Adrenal gland (tissue), 12 donors: Measurements from ENCODE around the gene MYO5B. TPM values are rescaled to one million over a fixed set of nuclear protein-coding genes. Genes with fewer than 3 reads are reported as not detected.

Experiments used
- DNase-seq, 7 donors: peaks; one replicate each; pipeline ENCODE4 v3.0.0-alpha.2; 2019 to 2020
- H3K27ac ChIP-seq, 5 donors: fragments of 200-600 bp; sonication (generic) in 4 of 5; 1 replicate in 3 of 5; 2 replicates in 2 of 5; pipeline versions ENCODE4 v1.5.1 to v1.8.0; 2016 to 2020; ENCODE audit warnings: mild to moderate bottlenecking in 1 of 5
- H3K27me3 ChIP-seq: fragments of 200-600 bp; 2 replicates; pipeline ENCODE4 v1.8.0; 2021
- H3K36me3 ChIP-seq, 2 donors: fragments of 200-600 bp; replicated peaks in 1 of 2; 1 replicate in 1 of 2; 2 replicates in 1 of 2; pipeline versions ENCODE4 v1.5.1 to v1.8.0; 2018 to 2022
- H3K4me1 ChIP-seq, 2 donors: fragments of 200-600 bp; replicated peaks in 1 of 2; 1 replicate in 1 of 2; 2 replicates in 1 of 2; pipeline versions ENCODE4 v1.5.1 to v1.8.0; 2018 to 2021
- H3K4me3 ChIP-seq, 4 donors: fragments of 200-600 bp; sonication (generic) in 3 of 4; one replicate each; pipeline ENCODE4 v1.5.1; 2016 to 2018
- H3K9me3 ChIP-seq, 3 donors: fragments of 200-600 bp; sonication (generic) in 1 of 3; replicated peaks in 1 of 3; 1 replicate in 2 of 3; 2 replicates in 1 of 3; pipeline versions ENCODE4 v1.5.1 to v1.8.0; 2016 to 2021
- CTCF ChIP-seq, 6 experiments: fragments of 450-650 bp in 4 of 6; fragments of 200-600 bp in 2 of 6; sonication (generic) in 1 of 6; IDR thresholded peaks; 1 replicate in 5 of 6; 2 replicates in 1 of 6; pipeline versions ENCODE4 v1.5.1 to v1.8.0; 2016 to 2021; ENCODE audit warnings: antibody characterized with exemption in 6 of 6, mild to moderate bottlenecking in 2 of 6, moderate library complexity in 1 of 6
- POLR2A ChIP-seq, 2 donors: fragments of 450-650 bp; IDR thresholded peaks; one replicate each; pipeline ENCODE4 v1.6.1; 2017; ENCODE audit warnings: antibody characterized with exemption in 2 of 2, mild to moderate bottlenecking in 2 of 2, moderate library complexity in 1 of 2
- WGBS, 4 donors: extraction: QIAGEN DNeasy Blood & Tissue Kit in 2 of 4; methylation state at CpG; one replicate each; pipeline versions ENCODE4 v1.1.5 to v1.1.7; 2013 to 2017; 5-methylcytosine and 5-hydroxymethylcytosine counted together
- intact Hi-C, 2 donors: fragments of 100-400 bp; cut with DNase I; formaldehyde crosslinking; loops; one replicate each; pipeline versions ENCODE4 v1.14.1 to v1.15.0; 2022 to 2023
- polyA plus RNA-seq, 3 donors: library from polyadenylated mRNA; stranded (reverse); fragments of 200-250 nt in 2 of 3; fragments of 350-450 nt in 1 of 3; fragmentation: Illumina TruSeq in 1 of 3; extraction: RNeasy Lipid Tissue Mini Kit (QIAGEN cat#74804) in 1 of 3; gene quantifications; one replicate each; pipeline ENCODE4 v1.2.3, GENCODE V29; 2013 to 2014
- total RNA-seq, 9 donors: library from RNA; depleted of rRNA in 4 of 9; stranded (reverse); fragments of >200 nt in 4 of 9; fragments of 120-200 nt in 1 of 9; fragmentation: NEBNext Ultra II Directional in 1 of 9; extraction: Animal tissue kit (Norgen Biotek cat#: 25700) in 1 of 9; gene quantifications; one replicate each; pipeline versions ENCODE4 v1.1.0 to v1.2.4, GENCODE V29; 2013 to 2023
- donor health status: healthy with polysubstance abuse.
- donor health status: Bipolar disorder and iron deficiency.
- donor health status: DM: yes; HTN: yes; CAD: no.
- donor health status: DM: no; HTN: no; CAD: no.
- donor health status: DM: no; HTN: no; CAD: no.
- donor health status: DM: yes; HTN: yes; CAD: no.

MYO5B gene
- total and polyA plus RNA-seq, 12 donors, result 0.61 to 9.3 (median 2.9) TPM

- WGBS, 4 donors, result 86 to 100% (median 90%) methylated on average over 1 to 8 of the region's 8 CpGs
- Histone ChIP-seq H3K27ac (no peak overlapping the region), H3K9me3 (no peaks in the 10 kb centered on the region), H3K36me3 (no peaks in the 10 kb centered on the region), H3K27me3 (no peaks in the 10 kb centered on the region), H3K4me1 (no peaks in the 10 kb centered on the region), H3K4me3 (no peak overlapping the region)
- TF ChIP-seq POLR2A (IDR thresholded peaks at IDR 0.05), result no peak
- TF ChIP-seq CTCF (IDR thresholded peaks at IDR 0.05), result no peak
- intact Hi-C loops, result loop anchor here in 1 of 2 donors (10.0 kb wide), 1 partner anchor 339 kb away; no protein-coding TSS in a partner anchor
- DNase-seq, result no peak
These were observed 341.5 kb downstream of the MYO5B start for GRCh38 chr18:49853436-49853835.

- no peak overlapping the region for H3K4me3 ChIP-seq
- H3K9me3 ChIP-seq, result no peaks in the 10 kb centered on the region
- H3K4me1 ChIP-seq, result no peaks in the 10 kb centered on the region
- TF ChIP-seq CTCF (IDR thresholded peaks at IDR 0.05) (no peak), POLR2A (IDR thresholded peaks at IDR 0.05) (no peak)
- H3K27me3 ChIP-seq, result no peaks in the 10 kb centered on the region
- H3K27ac ChIP-seq, result no peak overlapping the region
- 75 to 88% (median 82%) methylated on average over 4 to 7 of the region's 7 CpGs for WGBS, 4 donors
- intact Hi-C loops, result loop anchor here in 1 of 2 donors (10.0 kb wide), 1 partner anchor 338 kb away; no protein-coding TSS in a partner anchor
- no peak for DNase-seq
- no peaks in the 10 kb centered on the region for H3K36me3 ChIP-seq
These were observed 341.9 kb downstream of the MYO5B start for GRCh38 chr18:49853011-49853410.

DNA sequence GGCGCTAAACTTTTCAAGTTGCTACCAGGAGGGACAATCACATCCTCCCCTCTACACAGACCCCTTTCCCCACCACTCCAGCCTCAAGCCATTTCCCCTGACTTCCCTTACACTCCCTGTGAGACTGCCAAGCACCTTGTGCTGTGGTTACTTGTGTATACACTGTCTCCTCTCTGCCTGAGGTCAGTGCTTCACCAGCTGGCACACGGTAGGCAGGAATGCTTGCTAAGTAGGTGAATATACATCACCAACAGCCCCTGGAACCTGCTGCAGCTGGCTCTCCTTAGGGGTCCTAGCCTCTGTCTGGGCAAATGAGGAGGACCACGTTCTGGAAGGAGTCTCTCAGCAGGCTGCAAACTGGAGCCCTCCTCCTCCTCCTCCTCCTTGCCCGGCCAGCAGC, 343.3 kb downstream of the MYO5B start:
- no peak for TF ChIP-seq POLR2A (IDR thresholded peaks at IDR 0.05)
- TF ChIP-seq CTCF (IDR thresholded peaks at IDR 0.05), result no peak
- no peaks in the 10 kb centered on the region for H3K27me3 ChIP-seq
- no peak overlapping the region for H3K27ac ChIP-seq
- 80 to 90% (median 81%) methylated on average over 4 of the region's 4 CpGs for WGBS, 4 donors
- H3K36me3 ChIP-seq, result no peaks in the 10 kb centered on the region
- H3K4me1 ChIP-seq, result no peaks in the 10 kb centered on the region
- no peak for DNase-seq
- no peak overlapping the region for H3K4me3 ChIP-seq
- no peaks in the 10 kb centered on the region for H3K9me3 ChIP-seq
- intact Hi-C loops, result loop anchor here in 1 of 2 donors (10.0 kb wide), 1 partner anchor 337 kb away; no protein-coding TSS in a partner anchor

GRCh38 chr18:49850636-49851035, 344.3 kb downstream of the MYO5B start:
- Histone ChIP-seq H3K9me3 (no peaks in the 10 kb centered on the region), H3K4me1 (no peaks in the 10 kb centered on the region), H3K4me3 (no peak overlapping the region), H3K27ac (no peak overlapping the region), H3K36me3 (no peaks in the 10 kb centered on the region), H3K27me3 (no peaks in the 10 kb centered on the region)
- TF ChIP-seq POLR2A (IDR thresholded peaks at IDR 0.05) (no peak), CTCF (IDR thresholded peaks at IDR 0.05) (no peak)
- WGBS, 4 donors, result 86 to 94% (median 92%) methylated on average over 8 of the region's 8 CpGs
- intact Hi-C loops, result loop anchor here in 1 of 2 donors (10.0 kb wide), 1 partner anchor 336 kb away; no protein-coding TSS in a partner anchor
- DNase-seq, result no peak
